OCI-M2 (cell line): ENCODE measurements around the gene CD226.
"Not testable (repeated sequence)": the region's sequence is repeated elsewhere in the genome, so short reads cannot be mapped to it uniquely, and the experiment has no call there.

Experiments used
- DNase-seq: peaks from one replicate; lab custom pipeline; 2025; ENCODE audit not compliant: unreplicated experiment; lab: John Stamatoyannopoulos, UW

CD226 gene

GRCh38 chr18:69947361-69948133 lies at the start of gene CD226:
Gene CD226, minus strand, starts transcription at chr18:69947873. Its CDS starts 467 bp downstream, at chr18:69947406.
- DNase-seq, result no peak

GRCh38 chr18:69996951-69997798 lies 49.5 kb upstream of the CD226 start:
- DNase-seq, result no peak

GRCh38 chr18:69996417-69996816 lies 48.7 kb upstream of the CD226 start:
- no peak for DNase-seq

- no peak for DNase-seq
These were observed 48.1 kb upstream of the CD226 start for GRCh38 chr18:69995774-69996173.

GRCh38 chr18:69992776-69993175 lies 45.1 kb upstream of the CD226 start:
- DNase-seq, result no peak

GRCh38 chr18:69987870-69988269 lies 40.2 kb upstream of the CD226 start:
- no peak for DNase-seq

GRCh38 chr18:69985239-69985638 lies 37.6 kb upstream of the CD226 start:
- DNase-seq, result no peak

GRCh38 chr18:69982417-69982816 lies 34.7 kb upstream of the CD226 start:
- no peak for DNase-seq

GRCh38 chr18:69981948-69982347 lies 34.3 kb upstream of the CD226 start:
- no peak for DNase-seq

- DNase-seq, result no peak
These were observed 33.5 kb upstream of the CD226 start for GRCh38 chr18:69980982-69981804.

GRCh38 chr18:69980509-69980908 lies 32.8 kb upstream of the CD226 start:
- DNase-seq, result no peak

- DNase-seq, result no peak
These were observed 31.4 kb upstream of the CD226 start for GRCh38 chr18:69978732-69979715.

- DNase-seq, result not testable (repeated sequence)
These were observed 27.6 kb upstream of the CD226 start for GRCh38 chr18:69975294-69975693.

- DNase-seq, result no peak
These were observed 26.7 kb upstream of the CD226 start for GRCh38 chr18:69974365-69974764.

- no peak for DNase-seq
These were observed 21.8 kb upstream of the CD226 start for GRCh38 chr18:69969491-69969890.

GRCh38 chr18:69968039-69968438 lies 20.4 kb upstream of the CD226 start:
- no peak for DNase-seq

GRCh38 chr18:69963196-69963595 lies 15.5 kb upstream of the CD226 start:
- no peak for DNase-seq

GRCh38 chr18:69961718-69962117 lies 14.0 kb upstream of the CD226 start:
- no peak for DNase-seq

- DNase-seq, result no peak
These were observed 10.7 kb upstream of the CD226 start for GRCh38 chr18:69958422-69958821.

- no peak for DNase-seq
These were observed 10.1 kb upstream of the CD226 start for GRCh38 chr18:69957747-69958146.
